ENCODE data around the gene FILIP1L.

The FILIP1L gene

GRCh38 chr3:100111728-100112127 lies 2.6 kb downstream of the FILIP1L start:
- no peak overlapping the region for H4K8ac ChIP-seq (ENCODE audit: low read depth, low read length)
- no peaks in the 10 kb centered on the region for H3K27me3 ChIP-seq (ENCODE audit: insufficient read depth, low read length)
- DNase-seq = no peak
- no peak overlapping the region for H3K27ac ChIP-seq (ENCODE audit: low read depth, low read length)
- no peak overlapping the region for H2AFZ ChIP-seq (ENCODE audit: insufficient read depth, low read length, poor library complexity)
- H3K4me3 ChIP-seq (ENCODE audit: low read depth, low read length) = no peak overlapping the region
- no peak overlapping the region for H3K4ac ChIP-seq (ENCODE audit: low read depth, low read length)
- H3K18ac ChIP-seq (ENCODE audit: low read length) = no peak overlapping the region
- no peak overlapping the region for H3K14ac ChIP-seq (ENCODE audit: low read length)
- H4K12ac ChIP-seq (ENCODE audit: low read depth, low read length) = no peak overlapping the region
- H3K4me2 ChIP-seq (ENCODE audit: low read length) = no peak overlapping the region
- H2AK5ac ChIP-seq (ENCODE audit: low read length) = no peak overlapping the region
- H2BK120ac ChIP-seq (ENCODE audit: insufficient read depth, low read length, poor library complexity) = no peak overlapping the region
- no peaks in the 10 kb centered on the region for H3K79me1 ChIP-seq (ENCODE audit: low read length)
- H2BK12ac ChIP-seq (ENCODE audit: low read length) = no peak overlapping the region
- H3K36me3 ChIP-seq (ENCODE audit: control insufficient read depth in 1 of 2, insufficient read depth in 2 of 2, low read length in 2 of 2) = no peaks in the 10 kb centered on the region
- no peak overlapping the region for H2BK5ac ChIP-seq (ENCODE audit: low read depth, low read length, poor library complexity)
- no peak overlapping the region for H4K91ac ChIP-seq (ENCODE audit: low read depth, low read length)
- no CpG with 5 or more reads among the region's 1 CpG for WGBS (ENCODE audit: extremely low coverage, insufficient coverage, insufficient read length)
- no peak overlapping the region for H3K23ac ChIP-seq (ENCODE audit: low read length)
- no peak overlapping the region for H3K9ac ChIP-seq (ENCODE audit: low read length)
- no peaks in the 10 kb centered on the region for H3K79me2 ChIP-seq (ENCODE audit: control insufficient read depth, insufficient read depth, low read length, poor library complexity)
- no peaks in the 10 kb centered on the region for H3K9me3 ChIP-seq (ENCODE audit: insufficient read depth, low read depth, low read length)
- H3K4me1 ChIP-seq (ENCODE audit: control insufficient read depth in 1 of 2, insufficient read depth in 2 of 2, low read length in 2 of 2) = no peaks in the 10 kb centered on the region

- H3K79me1 ChIP-seq (ENCODE audit: low read length) = no peaks in the 10 kb centered on the region
- no peak overlapping the region for H3K27ac ChIP-seq (ENCODE audit: low read depth, low read length)
- H3K4me3 ChIP-seq (ENCODE audit: low read depth, low read length) = no peak overlapping the region
- H4K12ac ChIP-seq (ENCODE audit: low read depth, low read length) = no peak overlapping the region
- H3K14ac ChIP-seq (ENCODE audit: low read length) = no peak overlapping the region
- H2BK120ac ChIP-seq (ENCODE audit: insufficient read depth, low read length, poor library complexity) = no peak overlapping the region
- no peak overlapping the region for H4K8ac ChIP-seq (ENCODE audit: low read depth, low read length)
- WGBS (ENCODE audit: extremely low coverage, insufficient coverage, insufficient read length) = no CpG with 5 or more reads among the region's 1 CpG
- H2AFZ ChIP-seq (ENCODE audit: insufficient read depth, low read length, poor library complexity) = no peak overlapping the region
- no peak overlapping the region for H2BK12ac ChIP-seq (ENCODE audit: low read length)
- no peak overlapping the region for H4K91ac ChIP-seq (ENCODE audit: low read depth, low read length)
- no peak for DNase-seq
- H3K4me2 ChIP-seq (ENCODE audit: low read length) = no peak overlapping the region
- no peaks in the 10 kb centered on the region for H3K9me3 ChIP-seq (ENCODE audit: insufficient read depth, low read depth, low read length)
- H3K23ac ChIP-seq (ENCODE audit: low read length) = no peak overlapping the region
- no peaks in the 10 kb centered on the region for H3K27me3 ChIP-seq (ENCODE audit: insufficient read depth, low read length)
- no peak overlapping the region for H2BK5ac ChIP-seq (ENCODE audit: low read depth, low read length, poor library complexity)
- no peaks in the 10 kb centered on the region for H3K79me2 ChIP-seq (ENCODE audit: control insufficient read depth, insufficient read depth, low read length, poor library complexity)
- H3K18ac ChIP-seq (ENCODE audit: low read length) = no peak overlapping the region
- H3K36me3 ChIP-seq (ENCODE audit: control insufficient read depth in 1 of 2, insufficient read depth in 2 of 2, low read length in 2 of 2) = no peaks in the 10 kb centered on the region
- no peak overlapping the region for H3K9ac ChIP-seq (ENCODE audit: low read length)
- H3K4me1 ChIP-seq (ENCODE audit: control insufficient read depth in 1 of 2, insufficient read depth in 2 of 2, low read length in 2 of 2) = no peaks in the 10 kb centered on the region
- H2AK5ac ChIP-seq (ENCODE audit: low read length) = no peak overlapping the region
- H3K4ac ChIP-seq (ENCODE audit: low read depth, low read length) = no peak overlapping the region
Observed at GRCh38 chr3:100110162-100110561, 4.1 kb downstream of the FILIP1L start.

GRCh38 chr3:100108464-100109079 lies 5.7 kb downstream of the FILIP1L start:
- no peak overlapping the region for H3K27ac ChIP-seq (ENCODE audit: low read depth, low read length)
- H3K9me3 ChIP-seq (ENCODE audit: insufficient read depth, low read depth, low read length) = no peaks in the 10 kb centered on the region
- H3K18ac ChIP-seq (ENCODE audit: low read length) = no peak overlapping the region
- no peak overlapping the region for H4K8ac ChIP-seq (ENCODE audit: low read depth, low read length)
- no peak overlapping the region for H2BK120ac ChIP-seq (ENCODE audit: insufficient read depth, low read length, poor library complexity)
- H2AFZ ChIP-seq (ENCODE audit: insufficient read depth, low read length, poor library complexity) = no peak overlapping the region
- H4K12ac ChIP-seq (ENCODE audit: low read depth, low read length) = no peak overlapping the region
- no peak overlapping the region for H3K14ac ChIP-seq (ENCODE audit: low read length)
- H3K27me3 ChIP-seq (ENCODE audit: insufficient read depth, low read length) = no peaks in the 10 kb centered on the region
- peak; percentile 34 to 66 for DNase-seq
- H4K91ac ChIP-seq (ENCODE audit: low read depth, low read length) = no peak overlapping the region
- no peak overlapping the region for H3K4me2 ChIP-seq (ENCODE audit: low read length)
- H2BK5ac ChIP-seq (ENCODE audit: low read depth, low read length, poor library complexity) = no peak overlapping the region
- no peaks in the 10 kb centered on the region for H3K36me3 ChIP-seq (ENCODE audit: control insufficient read depth in 1 of 2, insufficient read depth in 2 of 2, low read length in 2 of 2)
- no peak overlapping the region for H3K9ac ChIP-seq (ENCODE audit: low read length)
- no peak overlapping the region for H3K4ac ChIP-seq (ENCODE audit: low read depth, low read length)
- no peak overlapping the region for H3K23ac ChIP-seq (ENCODE audit: low read length)
- H3K79me2 ChIP-seq (ENCODE audit: control insufficient read depth, insufficient read depth, low read length, poor library complexity) = no peaks in the 10 kb centered on the region
- no CpG with 5 or more reads among the region's 7 CpGs for WGBS (ENCODE audit: extremely low coverage, insufficient coverage, insufficient read length)
- no peak overlapping the region for H3K4me3 ChIP-seq (ENCODE audit: low read depth, low read length)
- H3K79me1 ChIP-seq (ENCODE audit: low read length) = no peaks in the 10 kb centered on the region
- peaks cover 2% of the 10 kb centered on the region in 2 experiments for H3K4me1 ChIP-seq (ENCODE audit: control insufficient read depth in 1 of 2, insufficient read depth in 2 of 2, low read length in 2 of 2)
- H2AK5ac ChIP-seq (ENCODE audit: low read length) = no peak overlapping the region
- no peak overlapping the region for H2BK12ac ChIP-seq (ENCODE audit: low read length)

GRCh38 chr3:100107221-100107814 lies 7.0 kb downstream of the FILIP1L start:
- Histone ChIP-seq H3K36me3 (ENCODE audit: control insufficient read depth in 1 of 2, insufficient read depth in 2 of 2, low read length in 2 of 2) (no peaks in the 10 kb centered on the region), H3K79me1 (ENCODE audit: low read length) (no peaks in the 10 kb centered on the region), H3K4me3 (ENCODE audit: low read depth, low read length) (no peak overlapping the region), H3K9me3 (ENCODE audit: insufficient read depth, low read depth, low read length) (no peaks in the 10 kb centered on the region), H3K4me1 (ENCODE audit: control insufficient read depth in 1 of 2, insufficient read depth in 2 of 2, low read length in 2 of 2) (peaks cover 2% of the 10 kb centered on the region in 2 experiments), H2AFZ (ENCODE audit: insufficient read depth, low read length, poor library complexity) (no peak overlapping the region), H3K27me3 (ENCODE audit: insufficient read depth, low read length) (no peaks in the 10 kb centered on the region), H4K8ac (ENCODE audit: low read depth, low read length) (no peak overlapping the region), H4K91ac (ENCODE audit: low read depth, low read length) (no peak overlapping the region), H3K79me2 (ENCODE audit: control insufficient read depth, insufficient read depth, low read length, poor library complexity) (no peaks in the 10 kb centered on the region), H3K4ac (ENCODE audit: low read depth, low read length) (no peak overlapping the region), H3K9ac (ENCODE audit: low read length) (no peak overlapping the region), H2AK5ac (ENCODE audit: low read length) (no peak overlapping the region), H3K27ac (ENCODE audit: low read depth, low read length) (no peak overlapping the region), H3K23ac (ENCODE audit: low read length) (no peak overlapping the region), H3K18ac (ENCODE audit: low read length) (no peak overlapping the region), H2BK120ac (ENCODE audit: insufficient read depth, low read length, poor library complexity) (no peak overlapping the region), H2BK12ac (ENCODE audit: low read length) (no peak overlapping the region), H2BK5ac (ENCODE audit: low read depth, low read length, poor library complexity) (no peak overlapping the region), H4K12ac (ENCODE audit: low read depth, low read length) (no peak overlapping the region), H3K14ac (ENCODE audit: low read length) (no peak overlapping the region), H3K4me2 (ENCODE audit: low read length) (no peak overlapping the region)
- no CpG with 5 or more reads among the region's 4 CpGs for WGBS (ENCODE audit: extremely low coverage, insufficient coverage, insufficient read length)
- DNase-seq = no peak
